ENCODE results near the gene RND1. TPM values are rescaled to one million over a fixed set of nuclear protein-coding genes. Genes with fewer than 3 reads are reported as not detected.

Gene RND1
- total and polyA plus RNA-seq, 2 donors (not counting 1 experiment from before 2014, with no cell fraction given): 0.08 to 0.17 TPM

- Histone ChIP-seq H2AFZ (ENCODE audit: low read length) (no peak overlapping the region), H3K4me1 (ENCODE audit: control insufficient read depth, extremely low read depth, insufficient read depth, low read length) (peaks cover 6% of the 10 kb centered on the region), H3K4me3 (replicated peaks in 1 of 4; ENCODE audit: control extremely low read depth in 1 of 4, insufficient read depth in 1 of 4, low read depth in 3 of 4, low read length in 4 of 4) (no peak overlapping the region), H3K27ac (ENCODE audit: insufficient read depth, low read length) (no peak overlapping the region), H4K20me1 (ENCODE audit: control insufficient read depth, extremely low read depth, insufficient read depth, low read length) (no peaks in the 10 kb centered on the region), H3K9me3 (ENCODE audit: control insufficient read depth, insufficient read depth, low read depth, low read length) (no peaks in the 10 kb centered on the region), H3K36me3 (ENCODE audit: control insufficient read depth, insufficient read depth, low read length) (no peaks in the 10 kb centered on the region), H3K4me2 (ENCODE audit: extremely low read depth, insufficient read depth, low read length) (no peak overlapping the region), H3K27me3 (ENCODE audit: control insufficient read depth, insufficient read depth, low read length) (peaks cover 6% of the 10 kb centered on the region), H3K9ac (ENCODE audit: insufficient read depth, low read length) (no peak overlapping the region), H3K79me2 (ENCODE audit: control insufficient read depth, insufficient read depth, low read length) (no peaks in the 10 kb centered on the region)
- no peak for DNase-seq (ENCODE audit: low read depth in 2 of 2)
- no peak for TF ChIP-seq EZH2 (IDR thresholded peaks at IDR 0.05; ENCODE audit: low read length, missing control alignments)
- TF ChIP-seq, protein P1, sequence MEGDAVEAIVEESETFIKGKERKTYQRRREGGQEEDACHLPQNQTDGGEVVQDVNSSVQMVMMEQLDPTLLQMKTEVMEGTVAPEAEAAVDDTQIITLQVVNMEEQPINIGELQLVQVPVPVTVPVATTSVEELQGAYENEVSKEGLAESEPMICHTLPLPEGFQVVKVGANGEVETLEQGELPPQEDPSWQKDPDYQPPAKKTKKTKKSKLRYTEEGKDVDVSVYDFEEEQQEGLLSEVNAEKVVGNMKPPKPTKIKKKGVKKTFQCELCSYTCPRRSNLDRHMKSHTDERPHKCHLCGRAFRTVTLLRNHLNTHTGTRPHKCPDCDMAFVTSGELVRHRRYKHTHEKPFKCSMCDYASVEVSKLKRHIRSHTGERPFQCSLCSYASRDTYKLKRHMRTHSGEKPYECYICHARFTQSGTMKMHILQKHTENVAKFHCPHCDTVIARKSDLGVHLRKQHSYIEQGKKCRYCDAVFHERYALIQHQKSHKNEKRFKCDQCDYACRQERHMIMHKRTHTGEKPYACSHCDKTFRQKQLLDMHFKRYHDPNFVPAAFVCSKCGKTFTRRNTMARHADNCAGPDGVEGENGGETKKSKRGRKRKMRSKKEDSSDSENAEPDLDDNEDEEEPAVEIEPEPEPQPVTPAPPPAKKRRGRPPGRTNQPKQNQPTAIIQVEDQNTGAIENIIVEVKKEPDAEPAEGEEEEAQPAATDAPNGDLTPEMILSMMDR (conservative IDR thresholded peaks at IDR 0.05 in 1 of 2, IDR thresholded peaks at IDR 0.05 in 1 of 2; ENCODE audit: low read depth in 1 of 2, low read length in 2 of 2): no peak
These were observed 35.6 kb upstream of the RND1 start for GRCh38 chr12:48901278-48901677.

GRCh38 chr12:48899651-48900050 is 34.0 kb upstream of the RND1 start:
- DNase-seq (ENCODE audit: low read depth in 2 of 2): no peak
- Histone ChIP-seq H2AFZ (ENCODE audit: low read length) (no peak overlapping the region), H3K4me2 (ENCODE audit: extremely low read depth, insufficient read depth, low read length) (no peak overlapping the region), H3K9me3 (ENCODE audit: control insufficient read depth, insufficient read depth, low read depth, low read length) (no peaks in the 10 kb centered on the region), H3K27me3 (ENCODE audit: control insufficient read depth, insufficient read depth, low read length) (no peaks in the 10 kb centered on the region), H4K20me1 (ENCODE audit: control insufficient read depth, extremely low read depth, insufficient read depth, low read length) (no peaks in the 10 kb centered on the region), H3K9ac (ENCODE audit: insufficient read depth, low read length) (no peak overlapping the region), H3K27ac (ENCODE audit: insufficient read depth, low read length) (no peak overlapping the region), H3K79me2 (ENCODE audit: control insufficient read depth, insufficient read depth, low read length) (no peaks in the 10 kb centered on the region), H3K4me1 (ENCODE audit: control insufficient read depth, extremely low read depth, insufficient read depth, low read length) (peaks cover 6% of the 10 kb centered on the region), H3K36me3 (ENCODE audit: control insufficient read depth, insufficient read depth, low read length) (no peaks in the 10 kb centered on the region), H3K4me3 (replicated peaks in 1 of 4; ENCODE audit: control extremely low read depth in 1 of 4, insufficient read depth in 1 of 4, low read depth in 3 of 4, low read length in 4 of 4) (no peak overlapping the region)
- no peak for TF ChIP-seq EZH2 (IDR thresholded peaks at IDR 0.05; ENCODE audit: low read length, missing control alignments)
- TF ChIP-seq, protein P1 (conservative IDR thresholded peaks at IDR 0.05 in 1 of 2, IDR thresholded peaks at IDR 0.05 in 1 of 2; ENCODE audit: low read depth in 1 of 2, low read length in 2 of 2): no peak

GRCh38 chr12:48894271-48894670 is 28.6 kb upstream of the RND1 start:
- Histone ChIP-seq H3K36me3 (ENCODE audit: control insufficient read depth, insufficient read depth, low read length) (no peaks in the 10 kb centered on the region), H3K4me2 (ENCODE audit: extremely low read depth, insufficient read depth, low read length) (no peak overlapping the region), H3K4me1 (ENCODE audit: control insufficient read depth, extremely low read depth, insufficient read depth, low read length) (no peaks in the 10 kb centered on the region), H3K79me2 (ENCODE audit: control insufficient read depth, insufficient read depth, low read length) (no peaks in the 10 kb centered on the region), H3K4me3 (replicated peaks in 1 of 4; ENCODE audit: control extremely low read depth in 1 of 4, insufficient read depth in 1 of 4, low read depth in 3 of 4, low read length in 4 of 4) (no peak overlapping the region), H4K20me1 (ENCODE audit: control insufficient read depth, extremely low read depth, insufficient read depth, low read length) (no peaks in the 10 kb centered on the region), H3K9ac (ENCODE audit: insufficient read depth, low read length) (no peak overlapping the region), H2AFZ (ENCODE audit: low read length) (no peak overlapping the region), H3K27me3 (ENCODE audit: control insufficient read depth, insufficient read depth, low read length) (peaks cover 5% of the 10 kb centered on the region), H3K9me3 (ENCODE audit: control insufficient read depth, insufficient read depth, low read depth, low read length) (no peaks in the 10 kb centered on the region), H3K27ac (ENCODE audit: insufficient read depth, low read length) (no peak overlapping the region)
- TF ChIP-seq EZH2 (IDR thresholded peaks at IDR 0.05; ENCODE audit: low read length, missing control alignments): no peak
- TF ChIP-seq, protein P1 (conservative IDR thresholded peaks at IDR 0.05 in 1 of 2, IDR thresholded peaks at IDR 0.05 in 1 of 2; ENCODE audit: low read depth in 1 of 2, low read length in 2 of 2): no peak
- DNase-seq (ENCODE audit: low read depth in 2 of 2): no peak
